Heart left ventricle (tissue), 13 donors: ENCODE data around the gene DCHS1.

Experiments used
- CTCF ChIP-seq, 12 donors: fragments of 200-600 bp; sonication (generic) in 4 of 12; IDR thresholded peaks; one replicate each; pipeline versions ENCODE4 v1.5.0 to v1.8.0; 2018 to 2022; ENCODE audit warnings: antibody characterized with exemption in 12 of 12, mild to moderate bottlenecking in 5 of 12
- POLR2A ChIP-seq, 2 donors: fragments of 450-650 bp; IDR thresholded peaks; one replicate each; pipeline ENCODE4 v1.6.1; 2017; ENCODE audit warnings: antibody characterized with exemption in 2 of 2, mild to moderate bottlenecking in 2 of 2, moderate library complexity in 2 of 2
- donor health status: ischemic (EF 13 %, LVEDD 7.1; RV severe dilation, severe dysfunction).
- donor health status: DM: no; HTN: yes; CAD: no.
- donor health status: DM: no; HTN: no; CAD: no.
- donor health status: ischemic (EF 25% LVEDD 6.9; RV normal size, moderate dysfunction).
- donor health status: ischemic (EF 25% LVEDD 5.7; RV mildly dilated, moderate dysfunction).
- donor health status: ischemic (EF 35%, LVEDD 5.7; RV mildly dilated, moderate dysfunction).
- donor health status: nonischemic (EF 11% LVEDD 7.7; RV severe dilation, severe dysfunction).
- donor health status: DM: yes; HTN: yes; CAD: no.
- donor health status: PGD.
- donor health status: ischemic (EF 29% LVEDD 5.4; RV normal size, mild dysfunction).
- donor health status: nonischemic (EF 23%, LVEDD 6.1; RV moderate dilation, normal function).

- no peak for TF ChIP-seq POLR2A (IDR thresholded peaks at IDR 0.05)
- no peak for TF ChIP-seq CTCF (IDR thresholded peaks at IDR 0.05)
Observed at GRCh38 chr11:6571434-6572008, 84.1 kb downstream of the DCHS1 start.
